Karpas-422 (cell line): ENCODE results near the gene SVOP. TPM values are rescaled to one million over a fixed set of nuclear protein-coding genes. Genes with fewer than 3 reads are reported as not detected.
"Not testable (repeated sequence)": the region's sequence is repeated elsewhere in the genome, so short reads cannot be mapped to it uniquely, and the experiment has no call there.

Experiments
- DNase-seq: peaks from one replicate; pipeline ENCODE4 v3.0.0-alpha.2; 2015
- H2AFZ ChIP-seq: fragments of 200-600 bp; sonication (generic); 2 replicates; pipeline ENCODE4 v1.6.1; 2014; ENCODE audit warnings: antibody characterized with exemption, low read length, mixed read lengths
- H3K27ac ChIP-seq: fragments of 200-600 bp; sonication (generic); 2 replicates; pipeline ENCODE4 v1.5.1; 2014; ENCODE audit warnings: mild to moderate bottlenecking, low read length, moderate library complexity
- H3K27me3 ChIP-seq: fragments of 200-600 bp; sonication (generic); 2 replicates; pipeline ENCODE4 v1.6.1; 2014; ENCODE audit warnings: low read length, mixed read lengths
- H3K36me3 ChIP-seq: fragments of 200-600 bp; sonication (generic); 2 replicates; pipeline ENCODE4 v1.6.1; 2014; ENCODE audit warnings: low read length, mixed read lengths; ENCODE audit not compliant: insufficient read depth
- H3K4me1 ChIP-seq: fragments of 200-600 bp; sonication (generic); 2 replicates; pipeline ENCODE4 v1.6.1; 2014; ENCODE audit warnings: mild to moderate bottlenecking, low read length, mixed read lengths
- H3K4me2 ChIP-seq: fragments of 200-600 bp; sonication (generic); 2 replicates; pipeline ENCODE4 v1.6.1; 2014; ENCODE audit warnings: low read length, low read depth, mild to moderate bottlenecking; ENCODE audit not compliant: poor library complexity, severe bottlenecking
- H3K4me3 ChIP-seq: fragments of 200-600 bp; sonication (generic); 2 replicates; pipeline ENCODE4 v1.5.1; 2014; ENCODE audit warnings: mild to moderate bottlenecking, antibody characterized with exemption, low read length, mixed read lengths
- H3K79me2 ChIP-seq: fragments of 200-600 bp; sonication (generic); 2 replicates; pipeline ENCODE4 v1.6.1; 2014; ENCODE audit warnings: mild to moderate bottlenecking, low read length, mixed read lengths
- H3K9ac ChIP-seq: fragments of 200-600 bp; sonication (generic); 2 replicates; pipeline ENCODE4 v1.6.0; 2014; ENCODE audit warnings: low read length
- H3K9me2 ChIP-seq: fragments of 200-600 bp; sonication (generic), shearing (Covaris generic); replicated peaks from 2 replicates; pipeline ENCODE4 v1.6.0; 2014; ENCODE audit warnings: mild to moderate bottlenecking, low read length, moderate library complexity; ENCODE audit not compliant: insufficient read depth
- H3K9me3 ChIP-seq: fragments of 300-700, 200-600 bp; sonication (generic); 2 replicates; pipeline ENCODE4 v1.6.1; 2014; ENCODE audit warnings: low read length, mixed read lengths
- H4K20me1 ChIP-seq: fragments of 200-600 bp; sonication (generic); 2 replicates; pipeline ENCODE4 v1.6.1; 2014; ENCODE audit warnings: mild to moderate bottlenecking, antibody characterized with exemption, low read length, low read depth; ENCODE audit not compliant: insufficient read depth
- total RNA-seq: library from RNA; depleted of rRNA; stranded (reverse); fragments of >200 nt; shearing (Covaris generic); gene quantifications from 2 replicates; pipeline ENCODE4 v1.2.3, GENCODE V29; 2014; ENCODE audit warnings: low replicate concordance

Gene SVOP
- total RNA-seq, 1 experiment from 2014 or later: not detected

GRCh38 chr12:109044241-109044640, 23.4 kb upstream of the SVOP start:
- no peak for DNase-seq
- no peaks in the 10 kb centered on the region for H3K36me3 ChIP-seq
- H4K20me1 ChIP-seq: no peaks in the 10 kb centered on the region
- H3K9me3 ChIP-seq: peaks cover 4% of the 10 kb centered on the region; the same call in 1 of the 2 replicates
- no peak overlapping the region for H3K4me2 ChIP-seq
- no peak overlapping the region for H3K4me3 ChIP-seq
- H3K79me2 ChIP-seq: no peaks in the 10 kb centered on the region
- no peak overlapping the region for H3K9ac ChIP-seq
- no peak overlapping the region for H2AFZ ChIP-seq
- no peaks in the 10 kb centered on the region for H3K4me1 ChIP-seq
- peaks cover 6% of the 10 kb centered on the region for H3K27me3 ChIP-seq
- H3K9me2 ChIP-seq: no peaks in the 10 kb centered on the region
- H3K27ac ChIP-seq: no peak overlapping the region

DNA sequence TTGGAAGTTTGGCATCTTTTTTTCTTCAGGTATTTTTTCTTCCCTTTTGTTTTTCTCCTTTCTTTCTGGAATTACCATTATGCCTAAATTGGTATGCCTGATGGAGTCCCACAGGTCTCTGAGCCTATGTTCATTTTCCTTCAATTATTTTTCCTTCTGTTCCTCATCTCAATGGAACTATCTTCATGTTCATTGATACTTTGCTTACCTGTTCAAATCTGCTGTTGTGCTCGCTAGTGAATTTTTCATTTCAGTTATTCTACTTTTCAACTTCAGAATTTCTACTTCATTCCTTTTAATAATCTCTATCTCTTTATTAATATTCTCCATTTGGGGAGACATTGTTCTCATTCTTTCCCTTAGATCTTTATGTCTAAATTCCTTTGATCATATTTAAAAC, 16.1 kb upstream of the SVOP start:
- Histone ChIP-seq H4K20me1 (no peaks in the 10 kb centered on the region), H3K79me2 (no peaks in the 10 kb centered on the region), H3K9me3 (peaks cover 20% of the 10 kb centered on the region), H3K4me2 (no peak overlapping the region), H3K4me1 (peaks cover 19% of the 10 kb centered on the region), H3K27ac (no peak overlapping the region), H3K4me3 (no peak overlapping the region), H3K9ac (no peak overlapping the region), H3K9me2 (no peaks in the 10 kb centered on the region), H3K27me3 (no peaks in the 10 kb centered on the region; the same call in 1 of the 2 replicates), H3K36me3 (no peaks in the 10 kb centered on the region), H2AFZ (no peak overlapping the region)
- no peak for DNase-seq

DNA sequence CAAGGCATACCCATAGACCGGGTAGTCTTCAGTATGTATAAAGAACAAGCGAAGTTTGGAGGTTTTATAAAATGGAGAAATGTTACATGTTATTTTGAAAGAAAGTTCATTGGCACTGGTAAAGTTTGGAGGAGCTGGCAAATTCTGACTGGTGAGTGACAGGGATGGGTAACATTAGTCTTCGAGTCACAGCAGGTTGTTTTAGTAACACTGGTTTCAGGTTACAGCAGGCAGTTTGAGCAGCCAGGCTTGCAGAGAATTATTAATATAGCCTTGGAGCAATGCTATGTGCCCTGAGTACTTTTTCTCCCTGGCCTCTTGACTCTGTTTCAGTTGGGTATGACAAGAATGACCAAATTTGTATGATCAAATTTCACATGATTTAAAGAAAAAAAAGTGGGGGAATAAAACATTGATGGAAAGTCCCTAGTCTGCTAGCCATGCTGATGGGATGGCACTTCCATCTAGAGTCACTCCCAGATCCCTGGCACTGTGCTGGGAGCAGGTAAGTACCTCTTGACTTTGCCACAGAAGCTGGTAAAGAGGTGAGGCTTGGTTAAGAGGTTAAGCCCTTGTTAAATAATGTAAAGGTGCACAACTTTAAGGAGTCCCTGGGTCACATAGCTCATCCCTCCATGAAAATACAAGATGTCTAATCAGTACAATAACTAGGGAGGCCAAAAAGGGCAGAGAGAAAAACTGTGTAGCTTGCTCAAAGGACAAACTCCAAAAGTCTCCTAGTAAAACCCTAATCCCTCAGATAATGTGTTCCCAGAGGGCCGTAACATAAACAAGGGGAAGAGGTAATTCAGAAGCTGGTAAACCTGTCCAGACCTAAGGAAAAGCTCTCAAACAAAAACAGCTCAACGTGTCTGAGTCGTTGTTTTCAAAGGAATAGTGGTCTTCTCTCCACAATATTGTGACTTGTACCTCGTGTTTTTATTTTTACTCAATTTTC, 12.7 kb upstream of the SVOP start:
- peak overlapping the region; percentile 34; the same call in 1 of the 2 replicates for H3K27ac ChIP-seq
- DNase-seq: peak; percentile 77
- 0 out of 2 replicates have a peak overlapping the region, but pooled peaks have one; percentile 16 for H2AFZ ChIP-seq
- H3K9me3 ChIP-seq: peaks cover 15% of the 10 kb centered on the region
- H3K27me3 ChIP-seq: no peaks in the 10 kb centered on the region
- 0 out of 2 replicates have a peak overlapping the region, but pooled peaks have one; percentile 4 for H3K9ac ChIP-seq
- H3K4me1 ChIP-seq: peaks cover 19% of the 10 kb centered on the region
- H3K36me3 ChIP-seq: no peaks in the 10 kb centered on the region
- peak overlapping the region; percentile 1; the same call in 1 of the 2 replicates for H3K4me3 ChIP-seq
- H3K4me2 ChIP-seq: peak overlapping the region; percentile 49
- no peaks in the 10 kb centered on the region for H3K79me2 ChIP-seq
- no peaks in the 10 kb centered on the region for H3K9me2 ChIP-seq
- H4K20me1 ChIP-seq: no peaks in the 10 kb centered on the region

DNA sequence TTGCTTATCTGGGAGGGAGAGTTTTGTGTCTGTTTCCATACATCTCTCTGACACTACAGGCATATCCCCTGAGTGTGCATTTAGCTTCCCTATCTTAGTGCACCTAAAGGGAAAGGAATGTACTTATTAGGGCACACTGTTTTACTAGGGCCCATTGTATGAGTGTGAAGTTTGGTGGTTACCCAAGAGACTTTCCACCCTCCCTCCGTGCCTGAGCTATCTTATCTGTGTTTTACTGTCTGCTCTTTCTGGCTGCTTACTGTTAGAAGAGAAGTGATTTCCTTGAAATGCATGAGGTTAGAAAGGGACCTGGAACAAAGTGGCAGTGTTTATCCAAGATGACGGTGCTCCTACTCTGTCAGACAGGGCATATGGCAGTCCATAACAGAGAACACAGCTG, 8.5 kb upstream of the SVOP start:
- no peak for DNase-seq
- no peak overlapping the region for H3K4me2 ChIP-seq
- no peak overlapping the region for H3K27ac ChIP-seq
- no peak overlapping the region for H2AFZ ChIP-seq
- H3K79me2 ChIP-seq: no peaks in the 10 kb centered on the region
- H3K9ac ChIP-seq: no peak overlapping the region
- H3K4me3 ChIP-seq: no peak overlapping the region
- no peaks in the 10 kb centered on the region for H4K20me1 ChIP-seq
- H3K36me3 ChIP-seq: no peaks in the 10 kb centered on the region
- no peaks in the 10 kb centered on the region for H3K27me3 ChIP-seq
- no peaks in the 10 kb centered on the region for H3K9me2 ChIP-seq
- peaks cover 19% of the 10 kb centered on the region for H3K4me1 ChIP-seq
- no peaks in the 10 kb centered on the region for H3K9me3 ChIP-seq

DNA sequence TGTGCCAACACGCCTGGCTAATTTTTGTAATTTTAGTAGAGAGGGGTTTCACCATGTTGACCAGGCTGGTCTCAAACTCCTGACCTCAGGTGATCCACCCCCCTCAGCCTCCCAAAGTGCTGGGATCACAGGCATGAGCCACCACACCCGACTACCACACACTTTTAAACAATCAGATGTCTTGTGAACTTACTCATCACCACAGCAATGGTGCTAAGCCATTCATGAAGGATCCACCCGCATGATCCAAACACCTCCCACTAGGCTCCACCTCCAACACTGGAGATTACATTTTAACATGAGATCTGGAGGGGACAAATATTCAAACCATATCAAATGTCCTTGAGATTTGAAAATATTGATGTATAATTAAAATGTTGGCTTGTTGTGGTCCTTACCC, 7.8 kb upstream of the SVOP start:
- not testable (repeated sequence) for H4K20me1 ChIP-seq, H3K27ac ChIP-seq, H3K4me2 ChIP-seq, DNase-seq, H2AFZ ChIP-seq, H3K9me2 ChIP-seq, H3K4me3 ChIP-seq, H3K9ac ChIP-seq, H3K36me3 ChIP-seq, H3K27me3 ChIP-seq, H3K79me2 ChIP-seq, H3K9me3 ChIP-seq
- H3K4me1 ChIP-seq: peaks cover 14% of the 10 kb centered on the region

GRCh38 chr12:109027767-109028166, 6.9 kb upstream of the SVOP start:
- Histone ChIP-seq H3K27me3 (no peaks in the 10 kb centered on the region), H3K4me3 (no peak overlapping the region), H3K4me2 (no peak overlapping the region), H3K36me3 (no peaks in the 10 kb centered on the region), H3K79me2 (no peaks in the 10 kb centered on the region), H3K9me2 (no peaks in the 10 kb centered on the region), H3K4me1 (peaks cover 5% of the 10 kb centered on the region), H3K9ac (no peak overlapping the region), H2AFZ (no peak overlapping the region), H3K27ac (no peak overlapping the region), H4K20me1 (no peaks in the 10 kb centered on the region), H3K9me3 (no peaks in the 10 kb centered on the region)
- DNase-seq: no peak

- no peak overlapping the region for H3K9ac ChIP-seq
- H3K4me3 ChIP-seq: no peak overlapping the region
- H2AFZ ChIP-seq: no peak overlapping the region
- DNase-seq: no peak
- H3K27me3 ChIP-seq: no peaks in the 10 kb centered on the region
- no peak overlapping the region for H3K4me2 ChIP-seq
- 0 out of 2 replicates have a peak, but pooled peaks cover 3% of the 10 kb centered on the region for H3K4me1 ChIP-seq
- H3K79me2 ChIP-seq: no peaks in the 10 kb centered on the region
- no peaks in the 10 kb centered on the region for H4K20me1 ChIP-seq
- no peaks in the 10 kb centered on the region for H3K9me2 ChIP-seq
- H3K36me3 ChIP-seq: no peaks in the 10 kb centered on the region
- no peaks in the 10 kb centered on the region for H3K9me3 ChIP-seq
- H3K27ac ChIP-seq: no peak overlapping the region
Measured at GRCh38 chr12:109020146-109020795, 597 bp downstream of the SVOP start.

- Histone ChIP-seq H3K9me3 (no peaks in the 10 kb centered on the region), H3K4me1 (0 out of 2 replicates have a peak, but pooled peaks cover 3% of the 10 kb centered on the region), H3K4me2 (no peak overlapping the region), H3K4me3 (no peak overlapping the region), H3K9me2 (no peaks in the 10 kb centered on the region), H3K9ac (no peak overlapping the region), H3K36me3 (no peaks in the 10 kb centered on the region), H2AFZ (no peak overlapping the region), H3K27ac (no peak overlapping the region), H4K20me1 (no peaks in the 10 kb centered on the region), H3K27me3 (no peaks in the 10 kb centered on the region), H3K79me2 (no peaks in the 10 kb centered on the region)
- no peak for DNase-seq
Measured at GRCh38 chr12:109018296-109018695, 2.6 kb downstream of the SVOP start.
